Astrocyte of the spinal cord (primary cell): Measurements from ENCODE around the gene EPB41L4B.
A peak's percentile ranks its signal among the peaks of the same experiment; 100 is the strongest.

ENCODE experiments used
- DNase-seq: peaks from one replicate; pipeline ENCODE4 v3.0.0; 2011; ENCODE audit warnings: low read depth, low spot score
- H3K4me3 ChIP-seq: 2 replicates; pipeline ENCODE4 v1.5.1; 2011; ENCODE audit warnings: low read depth, mild to moderate bottlenecking, low read length, moderate library complexity
- CTCF ChIP-seq: IDR thresholded peaks from 2 replicates; pipeline ENCODE4 v1.5.1; 2012; ENCODE audit warnings: low read depth, mild to moderate bottlenecking, low read length, inconsistent platforms
- in situ Hi-C: cut with HindIII; loops from 2 replicates; pipeline ENCODE4 v1.10.0; 2017; ENCODE audit warnings: low sequenced_read_pairs

Gene EPB41L4B

DNA sequence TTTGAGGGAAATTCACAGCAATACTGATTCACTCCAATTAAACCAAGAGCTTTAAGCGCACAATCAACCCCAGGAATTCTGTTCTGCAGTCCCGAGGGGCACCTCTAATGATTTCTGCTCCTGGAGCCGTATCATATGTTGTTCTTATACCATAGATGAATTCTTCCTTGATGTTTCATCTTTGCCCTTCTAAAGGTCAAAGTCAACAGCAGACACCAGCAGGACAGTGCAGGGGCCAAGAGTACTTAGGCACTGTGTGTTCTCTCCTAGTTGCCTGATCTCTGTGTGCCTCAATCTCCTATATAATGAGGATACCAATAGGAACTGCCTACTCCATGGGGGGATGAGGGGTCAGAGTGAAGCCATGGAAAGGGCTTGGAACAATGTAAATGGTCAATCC, 16.5 kb downstream of the EPB41L4B start:
- in situ Hi-C loops: no loop called here
- H3K4me3 ChIP-seq: no peak overlapping the region
- no peak for TF ChIP-seq CTCF
- DNase-seq: no peak

GRCh38 chr9:109303900-109304299, 17.0 kb downstream of the EPB41L4B start:
- DNase-seq: no peak
- in situ Hi-C loops: no loop called here
- no peak overlapping the region for H3K4me3 ChIP-seq
- TF ChIP-seq CTCF: no peak

GRCh38 chr9:109302606-109303005, 18.3 kb downstream of the EPB41L4B start:
- no peak overlapping the region for H3K4me3 ChIP-seq
- in situ Hi-C loops: no loop called here
- no peak for DNase-seq
- TF ChIP-seq CTCF: no peak

- no peak for TF ChIP-seq CTCF
- in situ Hi-C loops: no loop called here
- no peak for DNase-seq
- H3K4me3 ChIP-seq: no peak overlapping the region
Measured at GRCh38 chr9:109301012-109301411, 19.8 kb downstream of the EPB41L4B start.

GRCh38 chr9:109299891-109300290, 21.0 kb downstream of the EPB41L4B start:
- no peak overlapping the region for H3K4me3 ChIP-seq
- DNase-seq: no peak
- no peak for TF ChIP-seq CTCF
- in situ Hi-C loops: no loop called here

GRCh38 chr9:109297899-109298298, 23.0 kb downstream of the EPB41L4B start:
- in situ Hi-C loops: no loop called here
- TF ChIP-seq CTCF: no peak
- peak; percentile 86 for DNase-seq
- no peak overlapping the region for H3K4me3 ChIP-seq
